GM19240 (cell line): ENCODE measurements around the gene CFAP97.
"Not testable (repeated sequence)": the region's sequence is repeated elsewhere in the genome, so short reads cannot be mapped to it uniquely, and the experiment has no call there.

Experiments used
- DNase-seq: peaks from one replicate; pipeline ENCODE4 v3.0.0; 2011; ENCODE audit warnings: low spot score; ENCODE audit not compliant: insufficient read length

Gene CFAP97

GRCh38 chr4:185203486-185204237 lies at the start of gene CFAP97:
TSS of gene CFAP97 (minus strand) at chr4:185204000. CDS start at chr4:185191196, 12,804 bp downstream.
- no peak for DNase-seq

- DNase-seq, result no peak
These were observed 45.3 kb upstream of the CFAP97 start for GRCh38 chr4:185249105-185249504.

- no peak for DNase-seq
These were observed 44.7 kb upstream of the CFAP97 start for GRCh38 chr4:185248393-185249039.

GRCh38 chr4:185247151-185247550 lies 43.4 kb upstream of the CFAP97 start:
- no peak for DNase-seq

- no peak for DNase-seq
These were observed 42.7 kb upstream of the CFAP97 start for GRCh38 chr4:185246453-185246852.

GRCh38 chr4:185244763-185245162 lies 41.0 kb upstream of the CFAP97 start:
- DNase-seq, result no peak

- DNase-seq, result no peak
These were observed 40.1 kb upstream of the CFAP97 start for GRCh38 chr4:185243879-185244278.

GRCh38 chr4:185242749-185243533 lies 39.1 kb upstream of the CFAP97 start:
- DNase-seq, result no peak

GRCh38 chr4:185240486-185240885 lies 36.7 kb upstream of the CFAP97 start:
- not testable (repeated sequence) for DNase-seq

GRCh38 chr4:185238750-185239149 lies 35.0 kb upstream of the CFAP97 start:
- DNase-seq, result no peak

GRCh38 chr4:185238215-185238681 lies 34.4 kb upstream of the CFAP97 start:
- no peak for DNase-seq

- no peak for DNase-seq
These were observed 33.4 kb upstream of the CFAP97 start for GRCh38 chr4:185237175-185237574.

- DNase-seq, result no peak
These were observed 32.2 kb upstream of the CFAP97 start for GRCh38 chr4:185235843-185236503.

GRCh38 chr4:185235119-185235842 lies 31.5 kb upstream of the CFAP97 start:
- DNase-seq, result no peak

- no peak for DNase-seq
These were observed 28.6 kb upstream of the CFAP97 start for GRCh38 chr4:185232370-185232769.

GRCh38 chr4:185229021-185229818 lies 25.4 kb upstream of the CFAP97 start:
- DNase-seq, result no peak

- no peak for DNase-seq
These were observed 24.0 kb upstream of the CFAP97 start for GRCh38 chr4:185227713-185228278.

- no peak for DNase-seq
These were observed 23.3 kb upstream of the CFAP97 start for GRCh38 chr4:185227131-185227551.

GRCh38 chr4:185225940-185226339 lies 22.1 kb upstream of the CFAP97 start:
- DNase-seq, result no peak

- no peak for DNase-seq
These were observed 20.8 kb upstream of the CFAP97 start for GRCh38 chr4:185224597-185224996.
